SU-DHL-6 (cell line): ENCODE results near the gene SAXO1.

Source experiments
- H2AFZ ChIP-seq: fragments of 200-600 bp; sonication (generic); 2 replicates; pipeline ENCODE4 v1.6.1; 2014; ENCODE audit warnings: low read depth, mild to moderate bottlenecking, moderate library complexity, mixed read lengths, antibody characterized with exemption, low read length; ENCODE audit not compliant: severe bottlenecking
- H3F3A ChIP-seq: fragments of 200-600 bp; shearing (Covaris generic); 2 replicates; pipeline ENCODE4 v1.6.0; 2016; ENCODE audit warnings: antibody characterized with exemption, mild to moderate bottlenecking; ENCODE audit not compliant: insufficient read depth
- H3K27ac ChIP-seq: fragments of 200-600 bp; sonication (generic); 2 replicates; pipeline ENCODE4 v1.5.1; 2016; ENCODE audit warnings: low read depth, mild to moderate bottlenecking, low read length, moderate library complexity, mixed read lengths
- H3K27me3 ChIP-seq: fragments of 200-600 bp; sonication (generic), shearing (Covaris generic); 2 replicates; pipeline ENCODE4 v1.6.0; 2014; ENCODE audit warnings: mild to moderate bottlenecking, low read length
- H3K36me3 ChIP-seq: fragments of 200-600 bp; sonication (generic); 2 replicates; pipeline ENCODE4 v1.6.1; 2014; ENCODE audit warnings: mild to moderate bottlenecking, low read length, mixed read lengths
- H3K4me2 ChIP-seq: fragments of 300-600, 200-600 bp; shearing (Covaris generic), sonication (generic); 2 replicates; pipeline ENCODE4 v1.6.0; 2014; ENCODE audit warnings: low read length, low read depth, mild to moderate bottlenecking; ENCODE audit not compliant: poor library complexity, severe bottlenecking
- H3K4me3 ChIP-seq: fragments of 200-600 bp; sonication (generic); 2 replicates; pipeline ENCODE4 v1.5.1; 2014; ENCODE audit warnings: antibody characterized with exemption, low read length, mild to moderate bottlenecking, mixed read lengths; ENCODE audit not compliant: insufficient read depth, poor library complexity, severe bottlenecking
- H3K79me2 ChIP-seq: fragments of 200-600 bp; sonication (generic); 2 replicates; pipeline ENCODE4 v1.6.1; 2014; ENCODE audit warnings: mild to moderate bottlenecking, low read length, moderate library complexity; ENCODE audit not compliant: insufficient read depth
- H3K9ac ChIP-seq: fragments of 200-600 bp; sonication (generic); 2 replicates; pipeline ENCODE4 v1.7.0; 2014; ENCODE audit warnings: mild to moderate bottlenecking, low read length
- H3K9me2 ChIP-seq: fragments of 200-600 bp; sonication (generic); replicated peaks from 2 replicates; pipeline ENCODE4 v1.6.1; 2014; ENCODE audit warnings: low read length; ENCODE audit not compliant: insufficient read depth
- H3K9me3 ChIP-seq: fragments of 200-600 bp; sonication (generic); 2 replicates; pipeline ENCODE4 v1.6.1; 2014; ENCODE audit warnings: low read length, mixed read lengths; ENCODE audit not compliant: insufficient read depth
- H4K20me1 ChIP-seq: fragments of 200-600 bp; sonication (generic); 2 replicates; pipeline ENCODE4 v1.6.1; 2014; ENCODE audit warnings: low read depth, mild to moderate bottlenecking, antibody characterized with exemption, low read length, moderate library complexity, mixed read lengths
- CTCF ChIP-seq: fragments of 200-600 bp; sonication (generic); IDR thresholded peaks from one replicate; pipeline ENCODE4 v1.5.1; 2017; ENCODE audit warnings: antibody characterized with exemption, mild to moderate bottlenecking, low read length, moderate library complexity; ENCODE audit not compliant: insufficient read depth, poor library complexity, severe bottlenecking
- EZH2phosphoT487 ChIP-seq: fragments of 200-600 bp; sonication (generic), shearing (Covaris generic); conservative IDR thresholded peaks from 2 replicates; pipeline ENCODE4 v1.6.1; 2018; ENCODE audit warnings: mild to moderate bottlenecking, antibody characterized with exemption, low read length, moderate library complexity, mixed read lengths

The SAXO1 gene

GRCh38 chr9:18969128-18969527, 63.9 kb downstream of the SAXO1 start:
- H3K9me2 ChIP-seq, result no peaks in the 10 kb centered on the region
- H3F3A ChIP-seq, result no peaks in the 10 kb centered on the region
- peaks cover 4% of the 10 kb centered on the region; the same call in 1 of the 2 replicates for H3K9me3 ChIP-seq
- no peak overlapping the region for H3K4me3 ChIP-seq
- no peaks in the 10 kb centered on the region for H3K36me3 ChIP-seq
- TF ChIP-seq CTCF, result no peak
- TF ChIP-seq EZH2phosphoT487, result no peak
- no peak overlapping the region for H3K9ac ChIP-seq
- H3K4me2 ChIP-seq, result no peak overlapping the region
- 0 out of 2 replicates have a peak, but pooled peaks cover 4% of the 10 kb centered on the region for H3K27me3 ChIP-seq
- no peak overlapping the region for H2AFZ ChIP-seq
- no peak overlapping the region for H3K27ac ChIP-seq
- H4K20me1 ChIP-seq, result no peaks in the 10 kb centered on the region
- no peaks in the 10 kb centered on the region for H3K79me2 ChIP-seq

- no peak for TF ChIP-seq EZH2phosphoT487
- no peak for TF ChIP-seq CTCF
- Histone ChIP-seq H4K20me1 (no peaks in the 10 kb centered on the region), H3F3A (no peaks in the 10 kb centered on the region), H3K4me3 (no peak overlapping the region), H3K9me3 (no peaks in the 10 kb centered on the region), H3K4me2 (no peak overlapping the region), H3K36me3 (no peaks in the 10 kb centered on the region), H3K9ac (no peak overlapping the region), H3K27me3 (no peaks in the 10 kb centered on the region), H2AFZ (no peak overlapping the region), H3K79me2 (no peaks in the 10 kb centered on the region), H3K9me2 (no peaks in the 10 kb centered on the region), H3K27ac (no peak overlapping the region)
These were observed 77.4 kb downstream of the SAXO1 start for GRCh38 chr9:18955626-18956025.

- Histone ChIP-seq H3K36me3 (no peaks in the 10 kb centered on the region), H3K27me3 (no peaks in the 10 kb centered on the region), H3K27ac (no peak overlapping the region), H3K9ac (no peak overlapping the region), H2AFZ (no peak overlapping the region), H3K4me3 (no peak overlapping the region), H3K9me3 (no peaks in the 10 kb centered on the region), H4K20me1 (no peaks in the 10 kb centered on the region), H3F3A (no peaks in the 10 kb centered on the region), H3K9me2 (no peaks in the 10 kb centered on the region), H3K4me2 (no peak overlapping the region), H3K79me2 (no peaks in the 10 kb centered on the region)
- TF ChIP-seq CTCF (no peak), EZH2phosphoT487 (no peak)
These were observed 81.1 kb downstream of the SAXO1 start for GRCh38 chr9:18951936-18952335.
